Activated naive CD4-positive, alpha-beta T cell treated with anti-CD3 and anti-CD28 coated beads, Interleukin-2, amount 50 U/mL, for 72 hours (primary cell): Measurements from ENCODE around the gene EYS. TPM values are rescaled to one million over a fixed set of nuclear protein-coding genes. Genes with fewer than 3 reads are reported as not detected.
"Not testable (repeated sequence)": the region's sequence is repeated elsewhere in the genome, so short reads cannot be mapped to it uniquely, and the experiment has no call there.

Experiments used
- ATAC-seq, 2 donors: fragments of 150-1000 bp; cut with Tn5 transposase; 2 replicates each; pipeline ENCODE4 v1.10.0; 2021; ENCODE audit warnings: mild to moderate bottlenecking in 2 of 2, moderate library complexity in 2 of 2
- DNase-seq, 2 donors: peaks; one replicate each; pipeline ENCODE4 v3.0.0; 2021 to 2022; ENCODE audit warnings: low spot score in 2 of 2
- H3K27ac Mint-ChIP-seq, 2 donors: one replicate each; pipeline ENCODE4 v1.8.0; 2022; ENCODE audit warnings: mild to moderate bottlenecking in 2 of 2, mixed read lengths in 2 of 2
- H3K36me3 Mint-ChIP-seq, 2 donors: one replicate each; pipeline ENCODE4 v1.8.0; 2022; ENCODE audit warnings: mixed read lengths in 2 of 2
- H3K9me3 Mint-ChIP-seq, 2 donors: one replicate each; pipeline ENCODE4 v1.8.0; 2022; ENCODE audit warnings: mixed read lengths in 2 of 2
- total RNA-seq, 2 donors: library from RNA; stranded (reverse); gene quantifications; one replicate each; pipeline ENCODE4 v1.2.3, GENCODE V29; 2022

Gene EYS
- total RNA-seq, 2 donors from 2014 or later = not detected

DNA sequence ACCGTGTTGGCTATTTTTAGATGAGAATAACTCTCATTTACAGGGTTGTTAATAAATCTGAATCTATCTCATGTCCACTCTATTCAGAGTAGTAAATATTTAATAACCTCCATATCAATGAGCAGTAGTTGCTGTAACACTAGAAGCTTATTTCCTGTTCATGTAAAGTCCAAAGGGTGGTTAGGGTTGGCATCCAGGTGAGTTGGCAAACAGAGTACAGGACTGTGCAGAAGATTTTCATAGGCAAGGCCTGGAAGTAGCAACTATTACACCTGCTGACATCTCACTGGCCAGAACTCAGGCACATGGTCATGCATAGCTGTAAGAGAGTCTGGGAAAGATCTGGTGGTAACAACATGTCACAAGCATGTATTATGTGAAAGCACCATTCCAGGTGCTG lies 1923.9 kb downstream of the EYS start:
- ATAC-seq (no peak), DNase-seq (no peak)
- Mint-ChIP-seq H3K9me3 (peaks cover 0 to 6% of the 10 kb centered on the region in 2 donors), H3K27ac (no peak overlapping the region), H3K36me3 (peaks cover 0 to 6% of the 10 kb centered on the region in 2 donors)

DNA sequence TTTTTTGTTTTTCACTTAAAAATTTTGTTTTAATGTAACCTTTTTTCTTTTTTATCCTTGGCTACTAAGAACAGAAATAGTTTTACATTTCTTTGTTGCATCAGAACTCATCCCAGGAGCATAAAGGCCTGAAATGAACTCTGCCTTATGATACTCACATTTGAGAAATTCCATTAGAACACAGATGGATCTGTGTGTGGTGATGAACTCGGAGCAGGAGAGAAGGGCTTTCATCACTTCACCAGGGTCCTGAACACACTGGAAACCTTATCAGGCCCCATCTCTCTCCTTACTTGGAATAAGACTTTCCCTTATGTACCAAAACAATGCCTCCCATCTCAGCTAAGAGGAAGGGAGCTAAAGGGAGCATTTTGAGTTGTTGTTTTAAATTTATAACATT lies 1932.1 kb downstream of the EYS start:
- no peak for DNase-seq
- H3K9me3 Mint-ChIP-seq = no peaks in the 10 kb centered on the region
- no peak overlapping the region for H3K27ac Mint-ChIP-seq
- no peaks in the 10 kb centered on the region for H3K36me3 Mint-ChIP-seq
- no peak for ATAC-seq

DNA sequence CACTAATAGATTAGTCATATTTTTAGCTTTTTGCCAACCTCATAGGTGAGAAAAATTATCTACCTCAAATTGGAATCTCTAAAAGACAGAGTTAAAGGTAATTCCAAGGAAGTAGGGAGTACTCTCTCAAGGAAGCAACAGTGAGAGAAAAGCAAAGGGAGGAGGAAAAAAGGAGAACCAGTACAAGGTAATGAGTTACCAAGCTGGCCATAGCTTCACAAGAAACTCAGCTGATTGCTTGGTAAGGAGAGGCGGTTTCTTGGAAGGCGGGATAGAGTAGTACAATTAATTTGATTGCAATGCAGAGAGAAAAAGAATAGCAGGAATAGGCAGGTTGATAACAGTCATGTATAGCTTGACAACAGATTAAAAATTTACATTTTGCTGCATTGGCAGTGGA lies 1933.8 kb downstream of the EYS start:
- H3K36me3 Mint-ChIP-seq = no peaks in the 10 kb centered on the region
- ATAC-seq (no peak), DNase-seq (no peak)
- no peaks in the 10 kb centered on the region for H3K9me3 Mint-ChIP-seq
- H3K27ac Mint-ChIP-seq = no peak overlapping the region

DNA sequence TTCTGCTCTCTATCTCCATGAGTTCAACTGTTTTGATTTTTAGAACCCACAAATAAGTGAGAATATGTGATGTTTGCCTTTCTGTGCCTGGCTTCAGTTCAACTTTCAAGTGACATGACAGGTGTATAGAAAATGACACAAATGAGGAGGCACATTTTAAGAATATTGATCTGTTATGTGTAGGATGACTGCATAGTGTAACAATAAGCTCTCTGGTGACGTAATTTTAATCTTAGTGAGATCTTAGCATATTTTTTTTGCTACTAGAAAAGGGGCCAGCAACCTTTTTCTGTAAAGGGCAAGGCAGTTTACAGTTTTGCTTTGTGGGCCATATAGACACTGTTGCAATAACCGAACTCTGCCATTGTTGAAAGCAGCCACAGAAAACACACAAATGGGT lies 1941.2 kb downstream of the EYS start:
- DNase-seq = no peak
- no peaks in the 10 kb centered on the region for H3K36me3 Mint-ChIP-seq
- H3K27ac Mint-ChIP-seq = no peak overlapping the region

DNA sequence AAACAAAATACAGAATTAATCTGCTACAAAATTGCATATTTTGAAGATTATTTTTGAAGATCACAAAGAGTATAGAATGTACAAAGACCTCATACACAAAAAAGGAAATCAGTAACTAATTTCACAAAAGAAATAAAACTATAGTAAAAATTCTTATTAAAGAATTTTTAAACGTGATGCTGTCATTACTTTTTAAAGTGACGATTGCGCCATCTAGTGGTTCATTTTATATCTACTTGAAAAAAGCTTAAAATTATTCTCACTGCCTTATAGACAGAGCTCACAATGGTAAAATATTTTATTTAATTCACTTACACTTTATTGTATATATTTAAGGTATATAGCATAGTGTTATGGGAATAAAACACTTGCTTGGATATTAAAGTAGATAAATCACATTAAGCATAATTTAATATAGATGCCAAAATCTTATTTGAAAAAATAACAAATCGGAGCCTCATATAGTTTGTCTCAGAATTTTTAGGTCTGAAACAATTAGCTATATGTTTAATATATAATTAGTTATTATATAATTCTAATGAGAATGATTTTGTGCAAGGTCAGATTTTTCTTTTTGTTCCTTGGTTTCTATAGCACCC lies 1942.6 kb downstream of the EYS start:
- peak in 1 of 2 donors; percentile 22 for ATAC-seq
- H3K27ac Mint-ChIP-seq = no peak overlapping the region
- no peaks in the 10 kb centered on the region for H3K36me3 Mint-ChIP-seq
- H3K9me3 Mint-ChIP-seq = peaks cover 0 to 5% of the 10 kb centered on the region in 2 donors
- no peak for DNase-seq

More for the DNA sequence above, 1941.2 kb downstream of the EYS start:
- no peak for ATAC-seq
- peaks cover 0 to 5% of the 10 kb centered on the region in 2 donors for H3K9me3 Mint-ChIP-seq

DNA sequence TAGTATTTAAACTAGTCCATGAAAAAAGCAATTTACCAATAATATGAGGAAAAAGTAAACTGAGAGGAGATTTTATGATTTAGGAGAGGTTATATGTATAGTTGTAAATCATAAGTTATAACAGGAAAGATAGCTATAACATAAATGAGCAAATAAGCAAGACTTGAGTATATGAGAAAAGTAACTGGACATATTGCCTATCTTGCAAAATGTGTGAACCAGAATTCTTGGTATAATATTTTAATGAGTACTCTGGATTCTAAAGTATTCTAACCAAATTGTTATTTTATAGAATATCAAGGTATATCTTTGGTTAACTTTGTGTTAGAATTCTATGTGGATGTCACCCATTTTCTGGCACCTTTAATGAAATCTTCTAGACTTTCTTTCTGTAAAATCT lies 1946.8 kb downstream of the EYS start:
- no peak for ATAC-seq
- no peak overlapping the region for H3K27ac Mint-ChIP-seq
- DNase-seq = no peak
- H3K36me3 Mint-ChIP-seq = peaks cover 19 to 23% of the 10 kb centered on the region in 2 donors
- H3K9me3 Mint-ChIP-seq = peaks cover 6 to 9% of the 10 kb centered on the region in 2 donors

DNA sequence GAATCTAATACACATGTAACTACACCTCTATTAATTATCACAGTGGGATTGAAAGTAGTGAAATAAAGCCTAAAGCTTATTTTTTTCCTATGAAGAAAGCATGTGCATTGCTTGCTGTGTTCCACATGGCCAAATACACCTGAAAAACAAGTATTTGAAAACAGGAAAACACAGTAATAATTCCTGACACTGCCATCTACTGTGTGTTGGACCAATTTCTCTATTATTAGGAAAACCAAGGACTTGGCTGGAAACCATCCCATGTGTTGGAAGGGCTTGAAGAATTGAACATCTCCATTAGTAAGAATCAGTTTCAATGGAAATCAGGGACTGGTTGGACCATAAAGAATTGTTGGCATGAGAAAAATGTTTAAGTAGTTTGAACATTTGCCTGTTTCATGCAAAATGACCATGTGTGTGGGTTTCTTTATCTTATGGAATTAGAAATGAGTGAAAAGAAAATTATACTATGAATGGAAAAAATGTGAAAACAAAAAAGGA lies 1947.4 kb downstream of the EYS start:
- ATAC-seq (no peak), DNase-seq (no peak)
- H3K36me3 Mint-ChIP-seq = peaks cover 24 to 27% of the 10 kb centered on the region in 2 donors
- H3K9me3 Mint-ChIP-seq = peaks cover 6 to 10% of the 10 kb centered on the region in 2 donors
- H3K27ac Mint-ChIP-seq = no peak overlapping the region

DNA sequence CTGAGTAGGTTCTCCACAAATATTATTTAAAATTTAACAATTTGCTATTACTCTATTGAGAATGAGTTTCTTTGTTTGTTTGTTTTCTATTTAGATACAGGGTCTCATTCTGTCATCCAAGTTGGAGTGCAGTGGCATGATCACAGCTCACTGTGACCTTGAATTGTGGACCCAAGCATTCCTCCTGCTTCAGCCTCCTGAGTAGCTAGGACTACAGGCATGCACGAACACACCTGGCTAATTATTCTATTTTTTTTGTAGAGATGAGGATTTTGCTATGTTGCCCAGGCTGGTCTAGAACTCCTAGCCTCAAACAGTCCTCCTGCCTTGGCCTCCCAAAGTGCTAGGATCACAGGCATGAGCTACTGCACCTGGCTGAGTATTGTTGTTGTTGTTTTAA lies 1949.2 kb downstream of the EYS start:
- Mint-ChIP-seq H3K27ac (no peak overlapping the region), H3K9me3 (peaks cover 6 to 10% of the 10 kb centered on the region in 2 donors)

DNA sequence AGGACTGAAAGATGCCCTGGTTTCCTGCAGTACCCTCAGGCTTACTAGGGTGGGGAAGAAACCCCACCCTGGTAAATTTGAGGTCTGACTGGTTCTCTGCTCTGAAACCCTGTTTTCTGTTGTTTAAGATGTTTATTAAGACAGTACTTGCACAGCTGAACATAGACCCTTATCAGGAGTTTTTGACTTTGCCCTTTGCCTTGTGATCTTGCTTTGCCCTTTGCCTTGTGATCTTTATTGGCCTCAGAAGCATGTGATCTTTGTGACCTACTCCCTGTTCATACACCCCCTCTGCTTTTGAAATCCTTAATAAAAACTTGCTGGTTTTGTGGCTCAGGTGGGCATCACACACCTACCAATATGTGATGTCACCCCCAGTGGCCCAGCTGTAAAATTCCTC lies 1949.8 kb downstream of the EYS start:
- peaks cover 24 to 27% of the 10 kb centered on the region in 2 donors for H3K36me3 Mint-ChIP-seq
- not testable (repeated sequence) for ATAC-seq, DNase-seq, H3K27ac Mint-ChIP-seq, H3K9me3 Mint-ChIP-seq

More for the DNA sequence above, 1949.2 kb downstream of the EYS start:
- peaks cover 24 to 27% of the 10 kb centered on the region in 2 donors for H3K36me3 Mint-ChIP-seq
- no peak for ATAC-seq
- DNase-seq = no peak

DNA sequence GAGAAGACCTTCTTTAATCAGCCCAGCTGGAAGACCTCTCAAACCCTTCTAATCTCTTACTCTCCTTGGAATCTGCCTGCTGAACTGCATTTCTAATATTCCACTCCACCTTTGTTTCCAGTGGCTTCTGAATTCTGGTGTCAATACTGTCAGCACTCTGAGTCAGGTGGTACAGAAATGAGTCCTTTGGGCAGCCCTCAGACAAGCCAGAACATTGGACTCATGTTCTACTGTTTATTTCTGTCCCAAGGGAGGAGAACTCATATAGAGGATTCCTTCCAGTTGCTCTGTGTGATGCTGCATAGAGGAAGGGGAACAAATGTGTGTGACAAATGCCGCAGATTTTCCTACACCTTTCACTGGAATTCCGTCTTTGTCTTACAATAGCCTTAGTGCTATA lies 1956.6 kb downstream of the EYS start:
- ATAC-seq (no peak), DNase-seq (no peak)
- Mint-ChIP-seq H3K9me3 (peaks cover 5 to 18% of the 10 kb centered on the region in 2 donors), H3K36me3 (peaks cover 7 to 36% of the 10 kb centered on the region in 2 donors), H3K27ac (no peak overlapping the region)

DNA sequence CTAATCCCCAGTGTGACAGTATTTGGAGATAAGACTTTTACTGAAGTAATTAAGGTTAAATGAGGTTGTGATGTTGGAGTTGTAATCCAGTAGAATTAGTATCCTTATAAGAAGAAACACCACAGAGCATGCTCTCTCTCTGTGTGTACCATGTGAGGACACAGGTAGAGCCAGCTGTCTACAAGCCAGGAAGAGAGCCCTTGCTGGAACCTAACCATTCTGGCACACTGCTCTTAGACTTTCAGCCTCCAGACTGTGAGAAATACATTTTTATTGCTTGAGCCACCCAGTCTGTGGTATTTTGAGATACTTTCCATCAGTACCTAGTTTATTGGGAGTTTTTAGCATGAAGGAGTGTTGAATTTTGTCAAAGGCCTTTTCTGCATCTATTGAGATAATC lies 1961.2 kb downstream of the EYS start:
- Mint-ChIP-seq H3K36me3 (peaks cover 0 to 30% of the 10 kb centered on the region in 2 donors), H3K27ac (no peak overlapping the region), H3K9me3 (peaks cover 3 to 18% of the 10 kb centered on the region in 2 donors)
- ATAC-seq = no peak
- no peak for DNase-seq

DNA sequence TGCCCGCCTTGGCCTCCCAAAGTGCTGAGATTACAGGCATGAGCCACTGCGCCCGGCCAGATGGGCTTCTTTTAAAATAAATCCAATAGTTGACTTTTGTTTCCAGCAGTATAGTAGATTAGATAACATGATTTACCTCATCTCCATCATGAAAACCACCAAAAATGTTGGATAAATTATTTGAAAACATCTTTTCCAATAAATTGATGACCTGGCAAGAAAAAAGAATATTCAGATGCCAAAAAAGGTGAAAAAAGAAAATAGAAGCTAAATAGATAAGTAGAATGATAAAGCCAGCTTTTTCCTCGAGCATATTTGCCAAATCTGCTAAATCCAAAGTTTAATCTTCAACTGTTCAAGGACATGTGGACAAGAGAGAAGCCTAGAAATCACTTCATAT lies 1962.2 kb downstream of the EYS start:
- DNase-seq (no peak), ATAC-seq (no peak)
- Mint-ChIP-seq H3K27ac (no peak overlapping the region), H3K36me3 (peaks cover 0 to 25% of the 10 kb centered on the region in 2 donors), H3K9me3 (peaks cover 3 to 22% of the 10 kb centered on the region in 2 donors)

DNA sequence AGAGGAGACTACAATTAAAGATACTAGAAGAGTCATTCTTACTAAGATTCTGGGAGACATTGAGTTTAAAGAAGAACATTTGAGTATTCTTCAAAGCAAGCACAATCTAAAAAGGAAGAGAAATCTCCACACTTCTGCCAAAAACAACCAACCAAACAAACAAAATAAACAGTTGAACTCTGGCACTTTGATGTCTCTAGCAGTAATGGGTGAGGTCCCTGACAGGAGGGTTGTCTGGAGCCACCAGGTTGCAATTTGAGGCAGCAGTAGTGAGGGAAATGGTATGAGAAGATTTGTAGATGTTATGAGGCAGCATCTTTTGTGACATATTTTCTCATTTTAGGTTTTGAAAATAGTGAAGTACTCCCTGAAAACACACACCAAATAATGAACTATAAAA lies 1963.3 kb downstream of the EYS start:
- DNase-seq = no peak
- no peak for ATAC-seq
- Mint-ChIP-seq H3K36me3 (peaks cover 0 to 17% of the 10 kb centered on the region in 2 donors), H3K27ac (no peak overlapping the region), H3K9me3 (peaks cover 3 to 23% of the 10 kb centered on the region in 2 donors)

DNA sequence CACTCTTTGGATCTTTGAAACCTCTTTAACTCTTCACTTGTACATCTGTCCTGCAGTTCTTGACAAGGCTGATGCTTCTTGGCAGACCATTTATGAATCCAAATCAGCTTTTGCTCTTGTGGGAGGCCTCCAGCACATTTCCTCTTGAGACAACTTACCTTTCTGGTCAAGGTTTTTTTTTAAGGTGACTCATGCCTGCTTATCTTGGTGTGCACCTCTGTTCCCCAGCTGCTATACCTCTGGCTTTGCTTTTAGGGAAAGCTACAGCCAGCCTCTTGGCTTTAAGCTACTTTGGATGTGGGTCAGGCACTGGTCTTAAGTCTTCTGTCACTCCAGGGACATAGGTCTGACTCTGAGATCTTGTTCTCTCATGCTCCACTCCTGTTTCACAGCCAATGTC lies 1965.0 kb downstream of the EYS start:
- Mint-ChIP-seq H3K27ac (no peak overlapping the region), H3K36me3 (peaks cover 0 to 3% of the 10 kb centered on the region in 2 donors), H3K9me3 (peaks cover 3 to 14% of the 10 kb centered on the region in 2 donors)
- ATAC-seq (no peak), DNase-seq (no peak)

DNA sequence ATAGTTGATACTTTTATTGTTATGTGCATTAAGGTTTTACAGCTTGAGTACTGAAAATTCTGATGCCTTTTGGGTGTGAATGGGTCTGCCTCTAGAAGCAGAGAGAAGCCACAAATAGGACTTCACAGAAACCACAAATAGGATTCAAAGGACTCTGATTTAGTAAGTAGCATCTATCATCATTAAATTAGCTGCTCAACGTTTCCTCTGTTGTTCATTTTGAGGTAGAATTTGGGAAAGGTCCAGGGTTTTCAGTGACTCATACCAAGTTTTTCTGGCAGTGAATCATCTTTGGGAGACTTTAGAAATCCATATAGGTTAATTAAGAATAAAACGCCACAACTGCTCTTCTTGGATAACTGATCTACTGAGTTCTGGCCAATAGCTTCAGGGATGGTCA lies 1966.3 kb downstream of the EYS start:
- peaks cover 0 to 11% of the 10 kb centered on the region in 2 donors for H3K9me3 Mint-ChIP-seq

DNA sequence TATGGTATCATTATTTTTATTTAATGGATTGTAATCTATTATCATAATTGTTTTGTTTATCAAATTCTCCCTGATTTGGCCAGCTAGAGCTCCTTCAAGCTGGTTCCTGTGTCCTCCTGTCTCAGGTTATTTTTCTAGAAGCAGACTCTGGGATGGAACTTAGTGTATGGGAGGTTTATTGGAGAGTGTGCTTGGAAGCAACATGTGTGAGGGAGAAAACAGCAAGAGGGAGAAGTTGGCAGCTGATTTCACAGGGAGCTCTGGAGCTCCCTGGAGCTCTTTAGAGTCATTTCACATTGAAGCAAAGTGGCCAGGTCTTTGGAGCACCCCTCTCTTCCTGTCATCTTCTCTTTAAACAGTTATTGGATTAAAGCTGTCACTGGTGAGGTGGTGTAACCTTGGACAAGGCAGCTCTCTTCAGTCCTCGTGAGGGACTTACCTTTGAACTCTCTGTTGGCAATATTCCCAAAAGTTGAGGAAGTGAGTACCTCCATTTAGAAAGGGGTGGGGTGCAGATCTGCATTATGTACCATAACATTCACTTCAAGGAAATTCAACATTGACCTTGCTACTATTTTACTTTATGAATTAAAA lies 1967.8 kb downstream of the EYS start:
- peaks cover 0 to 16% of the 10 kb centered on the region in 2 donors for H3K9me3 Mint-ChIP-seq
- DNase-seq = no peak
- ATAC-seq = no peak
- no peaks in the 10 kb centered on the region for H3K36me3 Mint-ChIP-seq
- H3K27ac Mint-ChIP-seq = no peak overlapping the region

More for the DNA sequence above, 1966.3 kb downstream of the EYS start:
- no peak overlapping the region for H3K27ac Mint-ChIP-seq
- DNase-seq (no peak), ATAC-seq (no peak)
- H3K36me3 Mint-ChIP-seq = no peaks in the 10 kb centered on the region

DNA sequence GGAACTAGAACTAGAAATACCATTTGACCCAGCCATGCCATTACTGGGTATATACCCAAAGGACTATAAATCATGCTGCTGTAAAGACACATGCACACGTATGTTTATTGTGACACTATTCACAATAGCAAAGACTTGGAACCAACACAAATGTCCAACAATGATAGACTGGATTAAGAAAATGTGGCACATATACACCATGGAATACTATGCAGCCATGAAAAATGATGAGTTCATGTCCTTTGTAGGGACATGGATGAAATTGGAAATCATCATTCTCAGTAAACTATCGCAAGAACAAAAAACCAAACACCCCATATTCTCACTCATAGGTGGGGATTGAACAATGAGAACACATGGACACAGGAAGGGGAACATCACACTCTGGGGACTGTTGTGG lies 1968.8 kb downstream of the EYS start:
- DNase-seq, ATAC-seq, H3K36me3 Mint-ChIP-seq, H3K27ac Mint-ChIP-seq: not testable (repeated sequence)
- H3K9me3 Mint-ChIP-seq = peaks cover 0 to 16% of the 10 kb centered on the region in 2 donors

DNA sequence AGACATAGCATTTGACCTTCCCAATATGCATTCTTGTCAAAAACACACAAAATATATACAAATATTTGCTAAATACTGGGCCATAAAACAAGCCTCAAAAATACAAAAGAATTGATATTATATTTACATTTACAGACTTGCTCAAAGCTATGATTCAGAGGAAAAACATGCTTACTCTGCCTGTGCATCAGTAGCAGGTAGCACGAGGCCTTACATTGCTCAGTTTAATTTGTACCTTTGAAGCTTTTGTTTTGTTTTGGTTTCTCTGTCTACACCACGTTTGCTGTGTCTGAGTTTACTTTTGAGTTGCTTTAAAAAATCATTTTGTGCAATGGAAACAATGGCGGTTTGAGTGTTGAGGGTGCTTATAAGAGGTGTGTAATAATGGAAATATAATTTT lies 1972.1 kb downstream of the EYS start:
- DNase-seq = no peak
- Mint-ChIP-seq H3K27ac (no peak overlapping the region), H3K9me3 (peaks cover 0 to 12% of the 10 kb centered on the region in 2 donors), H3K36me3 (no peaks in the 10 kb centered on the region)
- ATAC-seq = no peak
